ENCODE results near the gene NUTF2. TPM values are rescaled to one million over a fixed set of nuclear protein-coding genes. Genes with fewer than 3 reads are reported as not detected.

The NUTF2 gene
- total and polyA plus RNA-seq, 2 of the 8 experiments (the other 6 are each of a cell fraction or from before 2014, with no cell fraction given): 219 to 377 TPM

GRCh38 chr16:67892375-67892774 is 45.6 kb downstream of the NUTF2 start:
- H4K8ac ChIP-seq (ENCODE audit: extremely low read depth, insufficient read depth, low read length): no peak overlapping the region
- H3K79me2 ChIP-seq (ENCODE audit: control insufficient read depth in 1 of 2, insufficient read depth in 2 of 2, low read length in 2 of 2): peaks cover 11 to 31% of the 10 kb centered on the region in 2 experiments
- H4K20me1 ChIP-seq (replicated peaks in 1 of 2; ENCODE audit: control insufficient read depth in 1 of 2, insufficient read depth in 2 of 2, low read length in 2 of 2): peaks cover 0 to 1% of the 10 kb centered on the region in 2 experiments
- no peak overlapping the region for H3K23ac ChIP-seq (ENCODE audit: insufficient read length)
- no peak overlapping the region for H3K14ac ChIP-seq (ENCODE audit: insufficient read length)
- peak overlapping the region; percentile 18 to 62 (median 28); a peak in 7 of 8 replicates for H3K4me3 ChIP-seq (ENCODE audit: extremely low read depth in 1 of 4, insufficient read depth in 2 of 4, low read depth in 3 of 4, low read length in 4 of 4)
- H3K79me1 ChIP-seq (ENCODE audit: low read depth, low read length): peaks cover 13% of the 10 kb centered on the region; the same call in 1 of the 2 replicates
- peak overlapping the region in 2 of 4 experiments; percentile 8 to 55; a peak in 2 of 7 replicates for H3K9ac ChIP-seq (replicated peaks in 1 of 4; ENCODE audit: extremely low read depth in 1 of 4, low read depth in 3 of 4, low read length in 3 of 4)
- ChIA-PET CTCF (ENCODE audit: partially characterized antibody) (interaction anchor here (1.3 to 21.8 kb wide), 4 partner anchors 9 to 148 kb away, joined by 3 to 623 read pairs (median 8); partner anchors contain the start of genes CTRL, LCAT and PSMB10), POLR2A (ENCODE audit: partially characterized antibody) (interaction anchor here (0.8 to 2.6 kb wide), 13 partner anchors 8 to 634 kb away, joined by 3 to 25 read pairs (median 4); partner anchors contain the start of genes CTRL, EDC4, NRN1L and NUTF2)
- H4K91ac ChIP-seq (replicated peaks; ENCODE audit: insufficient read length, low read length): no peak overlapping the region
- no peak overlapping the region for H2BK5ac ChIP-seq (ENCODE audit: low read depth, low read length)
- H3K4me2 ChIP-seq (ENCODE audit: insufficient read depth in 1 of 2, low read depth in 2 of 2, low read length in 2 of 2): peak overlapping the region; percentile 40 to 59
- H3K9me3 ChIP-seq (ENCODE audit: insufficient read depth in 2 of 2, low read depth in 1 of 2, low read length in 1 of 2): no peaks in the 10 kb centered on the region
- no peak overlapping the region for H3K18ac ChIP-seq (ENCODE audit: extremely low read depth, low read length)
- 67% methylated on average over 5 of the region's 5 CpGs; no CpG with 5 or more reads in 1 of the 2 experiments for WGBS, 2 experiments (ENCODE audit: extremely low coverage in 1 of 2, insufficient coverage in 1 of 2, insufficient read length in 1 of 2, insufficient replicate concordance in 2 of 2, low coverage in 1 of 2, low lambda C conversion rate in 2 of 2, missing lambda C conversion rate in 1 of 2)
- no peak overlapping the region for H3K27ac ChIP-seq (ENCODE audit: low read depth, low read length)
- no peak for TF ChIP-seq BCL11A (IDR thresholded peaks at IDR 0.05; ENCODE audit: low read depth in 2 of 2, low read length in 2 of 2)
- no peak for TF ChIP-seq EP300 (IDR thresholded peaks at IDR 0.05; ENCODE audit: borderline replicate concordance in 1 of 2, low read depth in 2 of 2, low read length in 2 of 2)
- no peak for TF ChIP-seq POLR2A (IDR thresholded peaks at IDR 0.05; ENCODE audit: control extremely low read depth in 1 of 2, low read depth in 2 of 2, low read length in 2 of 2)
- TF ChIP-seq HDAC2 (IDR thresholded peaks at IDR 0.05; ENCODE audit: borderline replicate concordance in 1 of 2, low read depth in 2 of 2, low read length in 2 of 2): no peak
- TF ChIP-seq ATF2 (IDR thresholded peaks at IDR 0.05; ENCODE audit: low read length): no peak
- TF ChIP-seq SP2 (IDR thresholded peaks at IDR 0.05; ENCODE audit: low read length): no peak
- TF ChIP-seq SRF (IDR thresholded peaks at IDR 0.05; ENCODE audit: low read depth, low read length): no peak
- H2AFZ ChIP-seq (ENCODE audit: low read length): no peak overlapping the region
- FAIRE-seq: no peak
- H2BK120ac ChIP-seq (replicated peaks; ENCODE audit: low read depth, low read length): peak overlapping the region; percentile 83
- no peak overlapping the region for H3K56ac ChIP-seq (replicated peaks; ENCODE audit: insufficient read length, low read depth, low read length)
- no peak for DNase-seq (ENCODE audit: low read depth in 1 of 2, low spot score in 2 of 2)
- peak overlapping the region; percentile 94 for H4K5ac ChIP-seq (ENCODE audit: insufficient read length, low read depth, low read length)
- no peak overlapping the region for H2AK5ac ChIP-seq (ENCODE audit: low read depth, low read length)
- no peak overlapping the region for H2BK20ac ChIP-seq (ENCODE audit: low read length)
- H3K4me1 ChIP-seq (replicated peaks in 1 of 4; ENCODE audit: control insufficient read depth in 3 of 4, insufficient read depth in 4 of 4, low read length in 3 of 4): peaks cover 0 to 10% (median 7%) of the 10 kb centered on the region in 4 experiments; a peak in 4 of 7 replicates
- no peak overlapping the region for H2BK15ac ChIP-seq (ENCODE audit: low read length)
- no peak overlapping the region for H2BK12ac ChIP-seq (ENCODE audit: low read depth, low read length)
- H3K36me3 ChIP-seq (ENCODE audit: control insufficient read depth in 2 of 4, insufficient read depth in 4 of 4, low read length in 3 of 4): no peaks in the 10 kb centered on the region
- H3K4ac ChIP-seq (replicated peaks; ENCODE audit: insufficient read length, low read depth, low read length): no peak overlapping the region
- H3K23me2 ChIP-seq (ENCODE audit: low read depth, low read length): peaks cover 4% of the 10 kb centered on the region
- no peaks in the 10 kb centered on the region for H3K27me3 ChIP-seq (replicated peaks in 1 of 4; ENCODE audit: control insufficient read depth in 3 of 4, extremely low read depth in 1 of 4, insufficient read depth in 3 of 4, low read length in 3 of 4)
